B cell (primary cell): ENCODE data around the gene SLC18A2. TPM values are rescaled to one million over a fixed set of nuclear protein-coding genes. Genes with fewer than 3 reads are reported as not detected.

ENCODE experiments used
- ATAC-seq: fragments of 200-7000 bp; cut with Tn5 transposase; one replicate; pipeline ENCODE4 v1.10.0; 2021; ENCODE audit warnings: low read depth, mild to moderate bottlenecking, moderate number of reproducible peaks, moderate library complexity
- CTCF ChIA-PET: fragments of 350-600 bp; sonication (Branson Sonifier 250); formaldehyde crosslinking; loops from one replicate; lab custom pipeline; 2021; ENCODE audit warnings: antibody characterized with exemption, inconsistent platforms; lab: Charles Lee
- POLR2A ChIA-PET: fragments of 350-600 bp; sonication (Branson Sonifier 250); formaldehyde crosslinking; loops from one replicate; lab custom pipeline; 2021; ENCODE audit warnings: antibody characterized with exemption; lab: Charles Lee
- DNase-seq: peaks from one replicate; pipeline ENCODE4 v3.0.0; 2013
- H2AFZ ChIP-seq: 2 replicates; pipeline ENCODE4 v1.6.1; 2012; ENCODE audit warnings: mild to moderate bottlenecking, low read depth, low read length; ENCODE audit not compliant: insufficient read depth, poor library complexity, severe bottlenecking
- H3K27ac ChIP-seq, 2 donors: 1 replicate in 1 of 2; 2 replicates in 1 of 2; pipeline ENCODE4 v1.5.1; 2012 to 2013; ENCODE audit warnings: low read length in 2 of 2, mild to moderate bottlenecking in 2 of 2, moderate library complexity in 1 of 2
- H3K27me3 ChIP-seq, 4 experiments: fragments of 200-600 bp in 1 of 4; sonication (generic) in 1 of 4; replicated peaks in 1 of 4; 1 replicate in 2 of 4; 2 replicates in 2 of 4; pipeline versions ENCODE4 v1.6.1 to v1.7.0; 2013 to 2016; ENCODE audit warnings: low read length in 3 of 4, mild to moderate bottlenecking in 2 of 4, mixed read lengths in 1 of 4, moderate library complexity in 1 of 4; ENCODE audit not compliant: insufficient read depth in 4 of 4, control insufficient read depth in 3 of 4; ENCODE audit errors: control extremely low read depth in 1 of 4
- H3K36me3 ChIP-seq, 2 experiments: replicated peaks in 1 of 2; 1 replicate in 1 of 2; 2 replicates in 1 of 2; pipeline versions ENCODE4 v1.6.1 to v1.7.1; 2013; ENCODE audit warnings: low read length in 1 of 2; ENCODE audit not compliant: insufficient read depth in 2 of 2, control insufficient read depth in 1 of 2; ENCODE audit errors: control extremely low read depth in 1 of 2, extremely low read depth in 1 of 2
- H3K4me1 ChIP-seq, 2 donors: fragments of 200-600 bp in 1 of 2; sonication (generic) in 1 of 2; 1 replicate in 1 of 2; 2 replicates in 1 of 2; pipeline versions ENCODE4 v1.5.1 to v1.6.1; 2013 to 2017; ENCODE audit warnings: low read length in 2 of 2; ENCODE audit not compliant: control insufficient read depth in 2 of 2, insufficient read depth in 2 of 2
- H3K4me2 ChIP-seq: replicated peaks from 2 replicates; pipeline ENCODE3; 2012; ENCODE audit warnings: mild to moderate bottlenecking, low read depth, low read length; ENCODE audit not compliant: poor library complexity, severe bottlenecking
- H3K4me3 ChIP-seq, 5 experiments: fragments of 200-600 bp in 1 of 5; sonication (generic) in 1 of 5; 1 replicate in 3 of 5; 2 replicates in 2 of 5; pipeline versions ENCODE4 v1.5.1 to v1.7.0; 2011 to 2016; ENCODE audit warnings: low read length in 4 of 5, mild to moderate bottlenecking in 4 of 5, low read depth in 2 of 5, control low read depth in 1 of 5, moderate library complexity in 1 of 5; ENCODE audit not compliant: insufficient read depth in 1 of 5; ENCODE audit errors: control extremely low read depth in 1 of 5, extremely low read depth in 1 of 5
- H3K79me2 ChIP-seq: fragments of 200-600 bp; sonication (generic); one replicate; pipeline ENCODE4 v1.6.0; 2016; ENCODE audit warnings: low read length; ENCODE audit not compliant: control insufficient read depth, insufficient read depth
- H3K9ac ChIP-seq: fragments of 200-600 bp; sonication (generic); 2 replicates; pipeline ENCODE4 v1.6.1; 2017; ENCODE audit warnings: mild to moderate bottlenecking, low read length, moderate library complexity
- H3K9me3 ChIP-seq, 3 donors: one replicate each; pipeline versions ENCODE4 v1.6.1 to v1.7.1; 2013; ENCODE audit warnings: low read length in 2 of 3; ENCODE audit not compliant: control insufficient read depth in 2 of 3, insufficient read depth in 1 of 3; ENCODE audit errors: control extremely low read depth in 1 of 3
- H4K20me1 ChIP-seq: 2 replicates; pipeline ENCODE4 v1.6.0; 2012; ENCODE audit warnings: mild to moderate bottlenecking, low read length; ENCODE audit not compliant: insufficient read depth, control insufficient read depth, poor library complexity, severe bottlenecking
- H3K27ac Mint-ChIP-seq: one replicate; pipeline ENCODE4 v1.8.0; 2021; ENCODE audit warnings: mixed read lengths
- H3K27me3 Mint-ChIP-seq: one replicate; pipeline ENCODE4 v1.8.0; 2021; ENCODE audit warnings: mixed read lengths
- H3K4me1 Mint-ChIP-seq: one replicate; pipeline ENCODE4 v1.8.0; 2021; ENCODE audit warnings: mixed read lengths
- H3K4me3 Mint-ChIP-seq: one replicate; pipeline ENCODE4 v1.8.0; 2021; ENCODE audit warnings: mixed read lengths
- H3K9me3 Mint-ChIP-seq: one replicate; pipeline ENCODE4 v1.8.0; 2022; ENCODE audit warnings: mixed read lengths; ENCODE audit not compliant: insufficient read depth
- EZH2 ChIP-seq: IDR thresholded peaks from 2 replicates; pipeline ENCODE4 v1.6.1; 2012; ENCODE audit warnings: borderline replicate concordance, low read depth, mild to moderate bottlenecking, moderate library complexity, low read length; ENCODE audit not compliant: insufficient read depth, poor library complexity, severe bottlenecking
- WGBS: methylation state at CpG from one replicate; pipeline ENCODE4 v1.1.5; 2013; ENCODE audit warnings: missing lambda C conversion rate; ENCODE audit not compliant: insufficient coverage; 5-methylcytosine and 5-hydroxymethylcytosine counted together
- intact Hi-C: fragments of 100-400 bp; cut with micrococcal nuclease; formaldehyde crosslinking; loops from one replicate; pipeline ENCODE4 v1.10.0; 2022
- polyA plus RNA-seq: library from polyadenylated mRNA; depleted of rRNA; stranded (reverse); fragments of >200 nt; gene quantifications from 2 replicates; pipeline ENCODE4 v1.2.3, GENCODE V29; 2012
- total RNA-seq, 2 donors: library from RNA; stranded (reverse); fragments of 120-200 nt in 1 of 2; gene quantifications; 1 replicate in 1 of 2; 2 replicates in 1 of 2; pipeline versions ENCODE4 v1.2.3 to v1.2.4, GENCODE V29; 2013 to 2022
- TF ChIP-seq, protein P1 (sequence below): fragments of 200-600 bp; IDR thresholded peaks from one replicate; pipeline ENCODE4 v1.8.0; 2022; ENCODE audit warnings: antibody characterized with exemption, mild to moderate bottlenecking

SLC18A2 gene
- total and polyA plus RNA-seq, 2 donors (not counting 1 experiment from before 2014, with no cell fraction given), result not detected

DNA sequence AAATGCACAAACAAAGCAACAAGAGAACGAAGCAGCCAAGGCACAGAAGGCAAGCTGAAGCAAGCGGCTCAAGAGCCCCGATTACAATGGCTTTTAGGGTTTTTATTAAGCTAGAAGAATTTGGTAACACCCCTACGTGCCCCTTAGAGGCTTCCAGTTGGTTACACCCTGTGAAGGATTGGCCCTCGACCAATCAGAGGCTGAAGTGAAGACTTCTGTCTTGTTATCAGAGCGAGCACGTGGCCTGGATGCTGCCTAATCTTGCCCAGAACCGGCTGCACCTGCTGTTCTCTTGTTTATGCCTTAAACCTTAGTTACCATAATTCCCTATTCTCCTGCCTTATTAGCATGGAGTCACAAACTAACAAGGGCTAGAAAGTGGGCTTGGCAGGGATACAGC, 22.3 kb upstream of the SLC18A2 start:
- Histone ChIP-seq H4K20me1 (no peaks in the 10 kb centered on the region), H3K79me2 (no peaks in the 10 kb centered on the region), H2AFZ (no peak overlapping the region), H3K4me1 (peaks cover 14 to 15% of the 10 kb centered on the region in 2 donors), H3K27ac (no peak overlapping the region), H3K4me3 (no peak overlapping the region), H3K9ac (no peak overlapping the region), H3K4me2 (no peak overlapping the region), H3K9me3 (peaks cover 0 to 5% (median 0%) of the 10 kb centered on the region in 3 donors), H3K27me3 (peaks cover 0 to 25% (median 8%) of the 10 kb centered on the region in 4 experiments), H3K36me3 (no peaks in the 10 kb centered on the region)
- WGBS, result 91% methylated on average over 6 of the region's 8 CpGs
- peaks cover 14% of the 10 kb centered on the region for H3K4me1 Mint-ChIP-seq
- TF ChIP-seq, protein P1, sequence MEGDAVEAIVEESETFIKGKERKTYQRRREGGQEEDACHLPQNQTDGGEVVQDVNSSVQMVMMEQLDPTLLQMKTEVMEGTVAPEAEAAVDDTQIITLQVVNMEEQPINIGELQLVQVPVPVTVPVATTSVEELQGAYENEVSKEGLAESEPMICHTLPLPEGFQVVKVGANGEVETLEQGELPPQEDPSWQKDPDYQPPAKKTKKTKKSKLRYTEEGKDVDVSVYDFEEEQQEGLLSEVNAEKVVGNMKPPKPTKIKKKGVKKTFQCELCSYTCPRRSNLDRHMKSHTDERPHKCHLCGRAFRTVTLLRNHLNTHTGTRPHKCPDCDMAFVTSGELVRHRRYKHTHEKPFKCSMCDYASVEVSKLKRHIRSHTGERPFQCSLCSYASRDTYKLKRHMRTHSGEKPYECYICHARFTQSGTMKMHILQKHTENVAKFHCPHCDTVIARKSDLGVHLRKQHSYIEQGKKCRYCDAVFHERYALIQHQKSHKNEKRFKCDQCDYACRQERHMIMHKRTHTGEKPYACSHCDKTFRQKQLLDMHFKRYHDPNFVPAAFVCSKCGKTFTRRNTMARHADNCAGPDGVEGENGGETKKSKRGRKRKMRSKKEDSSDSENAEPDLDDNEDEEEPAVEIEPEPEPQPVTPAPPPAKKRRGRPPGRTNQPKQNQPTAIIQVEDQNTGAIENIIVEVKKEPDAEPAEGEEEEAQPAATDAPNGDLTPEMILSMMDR, result no peak
- TF ChIP-seq EZH2, result no peak
- H3K27ac Mint-ChIP-seq, result no peak overlapping the region
- no peak for DNase-seq
- H3K27me3 Mint-ChIP-seq, result peaks cover 32% of the 10 kb centered on the region
- CTCF ChIA-PET, result interaction anchor here (1.6 to 4.7 kb wide), 4 partner anchors 10 to 1023 kb away, joined by 5 to 69 read pairs (median 28); no protein-coding TSS in a partner anchor
- H3K4me3 Mint-ChIP-seq, result no peak overlapping the region
- intact Hi-C loops, result loop anchor here (5.0 kb wide), 1 partner anchor 159 kb away; the partner anchor contains the start of gene PDZD8
- no peaks in the 10 kb centered on the region for H3K9me3 Mint-ChIP-seq
- ATAC-seq, result no peak
- POLR2A ChIA-PET, result no interaction called here

DNA sequence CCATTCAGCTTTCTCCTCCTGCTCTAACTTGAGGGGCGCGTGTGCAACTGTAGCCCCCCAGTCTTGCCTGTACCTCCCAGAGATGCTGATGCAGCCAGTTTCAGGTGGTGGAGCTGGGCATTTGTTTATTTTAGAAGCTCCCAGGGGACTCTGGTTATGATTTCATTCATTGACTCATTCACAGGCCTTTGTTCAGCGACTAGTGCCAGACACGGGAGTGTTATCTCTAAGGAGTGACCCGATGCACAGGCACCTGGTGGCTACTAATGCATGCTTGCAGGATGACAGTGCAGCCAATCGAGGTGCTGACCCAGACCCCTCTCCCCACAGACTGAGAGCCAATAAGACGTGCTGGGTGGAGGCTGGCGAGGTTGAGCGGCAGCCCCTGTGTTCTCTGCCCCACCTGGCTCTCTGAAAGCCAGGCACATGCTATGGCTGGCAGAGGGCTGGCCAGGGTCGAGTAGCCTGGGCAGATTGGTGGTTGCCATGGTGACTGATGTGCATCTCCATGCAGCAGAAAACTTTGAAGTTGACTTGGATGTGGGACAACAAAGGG, 19.7 kb upstream of the SLC18A2 start:
- no peak overlapping the region for H2AFZ ChIP-seq
- 73% methylated on average over 7 of the region's 10 CpGs for WGBS
- H3K79me2 ChIP-seq, result no peaks in the 10 kb centered on the region
- H3K4me3 ChIP-seq, result no peak overlapping the region
- Mint-ChIP-seq H3K4me3 (no peak overlapping the region), H3K4me1 (peaks cover 13% of the 10 kb centered on the region), H3K27ac (no peak overlapping the region), H3K9me3 (no peaks in the 10 kb centered on the region), H3K27me3 (peaks cover 25% of the 10 kb centered on the region)
- H3K9ac ChIP-seq, result no peak overlapping the region
- no peaks in the 10 kb centered on the region for H3K36me3 ChIP-seq
- TF ChIP-seq, protein P1, result no peak
- TF ChIP-seq EZH2, result no peak
- H3K9me3 ChIP-seq, result peaks cover 0 to under 1% (median 0%) of the 10 kb centered on the region in 3 donors
- ChIA-PET POLR2A (no interaction called here), CTCF (no interaction called here)
- H3K4me2 ChIP-seq, result no peak overlapping the region
- intact Hi-C loops, result no loop called here
- H3K27me3 ChIP-seq, result peaks cover 0 to 21% (median 6%) of the 10 kb centered on the region in 4 experiments
- H3K27ac ChIP-seq, result no peak overlapping the region
- ATAC-seq (no peak), DNase-seq (no peak)
- peaks cover 13 to 14% of the 10 kb centered on the region in 2 donors for H3K4me1 ChIP-seq
- no peaks in the 10 kb centered on the region for H4K20me1 ChIP-seq
